HepG2 (cell line): ENCODE results near the gene SLC38A3. TPM values are rescaled to one million over a fixed set of nuclear protein-coding genes. Genes with fewer than 3 reads are reported as not detected.
A peak's percentile ranks its signal among the peaks of the same experiment; 100 is the strongest.

Experiments
- ATAC-seq: fragments of 200-7000 bp; cut with Tn5 transposase; 3 replicates; pipeline ENCODE4 v1.9.1; 2020; ENCODE audit warnings: mild to moderate bottlenecking, moderate library complexity
- BruUV-seq: library from RNA; stranded (reverse); fragments of 400-500 nt; replicated peaks from 2 replicates; lab custom pipeline; 2021; lab: Mats Ljungman, UMichigan
- CTCF ChIA-PET: fragments of 300-600 bp; formaldehyde crosslinking; extraction: SDS; loops from one replicate; lab custom pipeline; 2021; ENCODE audit warnings: low total read pairs, inconsistent platforms, low intra/inter-chr PET ratio; lab: Yijun Ruan, JAX
- POLR2A ChIA-PET: fragments of 350-600 bp; sonication (Branson Sonifier 250); formaldehyde crosslinking; loops from one replicate; lab custom pipeline; 2020; ENCODE audit warnings: antibody characterized with exemption, inconsistent platforms; lab: Yijun Ruan, JAX
- DNase-seq: peaks from one replicate; pipeline ENCODE4 v3.0.0-alpha.2; 2015; ENCODE audit warnings: low spot score
- FAIRE-seq: peaks from 3 replicates; lab custom pipeline; 2011; peaks lifted over from hg19 to GRCh38; lab: Jason Lieb, UNC
- H2AFZ ChIP-seq: one replicate; pipeline ENCODE4 v1.6.1; 2011; ENCODE audit warnings: low read length, inconsistent platforms
- H3K27ac ChIP-seq: fragments of 300-600 bp; 3 replicates; pipeline ENCODE4 v1.8.0; 2011; ENCODE audit warnings: mixed run types, mild to moderate bottlenecking, mixed read lengths, low read length, inconsistent platforms; ENCODE audit not compliant: insufficient read depth; ENCODE audit errors: extremely low read length
- H3K27me3 ChIP-seq, 2 experiments: fragments of 200-600 bp in 1 of 2; 2 replicates in 1 of 2; 3 replicates in 1 of 2; pipeline versions ENCODE4 v1.6.0 to v1.8.0; 2011; ENCODE audit warnings: low read length in 2 of 2, mild to moderate bottlenecking in 2 of 2, moderate library complexity in 2 of 2, inconsistent platforms in 1 of 2; ENCODE audit not compliant: insufficient read depth in 2 of 2, control insufficient read depth in 1 of 2
- H3K36me3 ChIP-seq, 2 experiments: fragments of 200-600 bp in 1 of 2; replicated peaks in 1 of 2; 2 replicates in 1 of 2; 3 replicates in 1 of 2; pipeline versions ENCODE4 v1.5.1 to v1.8.0; 2011; ENCODE audit warnings: low read length in 2 of 2, inconsistent platforms in 1 of 2; ENCODE audit not compliant: insufficient read depth in 2 of 2, control insufficient read depth in 1 of 2
- H3K4me1 ChIP-seq: 2 replicates; pipeline ENCODE4 v1.5.1; 2012; ENCODE audit warnings: low read length, inconsistent platforms; ENCODE audit not compliant: insufficient read depth
- H3K4me2 ChIP-seq: 2 replicates; pipeline ENCODE4 v1.6.0; 2011; ENCODE audit warnings: low read depth, low read length, inconsistent platforms
- H3K4me3 ChIP-seq, 3 experiments: fragments of 200-600 bp in 1 of 3; sonication (generic), shearing (Covaris generic) in 1 of 3; replicated peaks in 1 of 3; 2 replicates each; pipeline ENCODE4 v1.5.1; 2011 to 2016; ENCODE audit warnings: low read length in 3 of 3, inconsistent platforms in 2 of 3, low read depth in 2 of 3, mild to moderate bottlenecking in 2 of 3, control low read depth in 1 of 3, mixed read lengths in 1 of 3; ENCODE audit not compliant: insufficient read depth in 1 of 3
- H3K79me2 ChIP-seq: one replicate; pipeline ENCODE4 v1.6.1; 2011; ENCODE audit warnings: low read length, inconsistent platforms; ENCODE audit not compliant: insufficient read depth
- H3K9ac ChIP-seq: 2 replicates; pipeline ENCODE4 v1.6.0; 2011; ENCODE audit warnings: mild to moderate bottlenecking, low read depth, low read length, inconsistent platforms; ENCODE audit not compliant: insufficient read depth
- H3K9me3 ChIP-seq: 2 replicates; pipeline ENCODE4 v1.5.1; 2012; ENCODE audit warnings: mild to moderate bottlenecking, low read length
- H4K20me1 ChIP-seq: 2 replicates; pipeline ENCODE4 v1.6.0; 2011; ENCODE audit warnings: inconsistent platforms, mild to moderate bottlenecking, low read length, moderate library complexity; ENCODE audit not compliant: insufficient read depth
- CTCF ChIP-seq: sonication (generic); formaldehyde crosslinking; IDR thresholded peaks from 2 replicates; pipeline ENCODE4 v1.5.0; 2020; ENCODE audit warnings: mild to moderate bottlenecking, missing genetic modification reagents, moderate library complexity
- FOXO1 ChIP-seq: sonication (generic); formaldehyde crosslinking; IDR thresholded peaks from 2 replicates; pipeline ENCODE4 v1.4.0; 2020; ENCODE audit warnings: missing genetic modification reagents
- MTF1 ChIP-seq: sonication (generic); formaldehyde crosslinking; IDR thresholded peaks from 2 replicates; pipeline ENCODE4 v1.5.0; 2020; ENCODE audit warnings: missing genetic modification reagents
- NKX3-1 ChIP-seq: sonication (generic); formaldehyde crosslinking; IDR thresholded peaks from 2 replicates; pipeline ENCODE4 v1.5.0; 2020; ENCODE audit warnings: missing genetic modification reagents
- NRL ChIP-seq: sonication (generic); formaldehyde crosslinking; IDR thresholded peaks from 2 replicates; pipeline ENCODE4 v1.5.0; 2020; ENCODE audit warnings: missing genetic modification reagents, mild to moderate bottlenecking, moderate library complexity, borderline replicate concordance
- PITX1 ChIP-seq: sonication (generic); formaldehyde crosslinking; IDR thresholded peaks from 2 replicates; pipeline ENCODE4 v1.5.1; 2020; ENCODE audit warnings: mild to moderate bottlenecking, missing genetic modification reagents
- ZNF180 ChIP-seq: sonication (generic); formaldehyde crosslinking; IDR thresholded peaks from 2 replicates; pipeline ENCODE4 v1.4.0; 2020; ENCODE audit warnings: low read depth, missing genetic modification reagents, borderline replicate concordance
- ZNF329 ChIP-seq: sonication (generic); formaldehyde crosslinking; IDR thresholded peaks from 2 replicates; pipeline ENCODE4 v1.9.0; 2021; ENCODE audit warnings: low read depth, mild to moderate bottlenecking, missing genetic modification reagents
- ZNF549 ChIP-seq: sonication (generic); formaldehyde crosslinking; IDR thresholded peaks from 2 replicates; pipeline ENCODE4 v1.5.0; 2020; ENCODE audit warnings: missing genetic modification reagents
- ZNF570 ChIP-seq: sonication (generic); formaldehyde crosslinking; IDR thresholded peaks from 2 replicates; pipeline ENCODE4 v1.4.0; 2020; ENCODE audit warnings: mild to moderate bottlenecking, missing genetic modification reagents, borderline replicate concordance
- ZNF724P ChIP-seq: sonication (generic); formaldehyde crosslinking; IDR thresholded peaks from 2 replicates; pipeline ENCODE4 v1.8.0; 2022; ENCODE audit warnings: missing genetic modification reagents, borderline replicate concordance
- ZUFSP ChIP-seq: sonication (generic); formaldehyde crosslinking; IDR thresholded peaks from 2 replicates; pipeline ENCODE4 v1.9.0; 2021; ENCODE audit warnings: missing genetic modification reagents, mild to moderate bottlenecking, borderline replicate concordance
- WGBS: methylation state at CpG from one replicate; pipeline ENCODE4 v1.1.6; 2017; ENCODE audit warnings: low lambda C conversion rate; 5-methylcytosine and 5-hydroxymethylcytosine counted together
- in situ Hi-C: cut with HindIII; loops from 2 replicates; pipeline ENCODE4 v1.10.0; 2017; ENCODE audit warnings: low pct_unique_long_range_greater_than_20kb; ENCODE audit not compliant: extremely low pct_ligation_motif_present
- intact Hi-C: fragments of 100-400 bp; cut with micrococcal nuclease; formaldehyde crosslinking; loops from one replicate; pipeline ENCODE4 v1.10.0; 2022; ENCODE audit not compliant: unreplicated experiment
- polyA plus RNA-seq, 8 experiments: library from polyadenylated mRNA; depleted of rRNA in 3 of 8; stranded (reverse) in 7 of 8; unstranded in 1 of 8; fragments of >200 nt; fragmentation: Illumina TruSeq in 4 of 8; extraction: Trizol in 4 of 8; gene quantifications; 2 replicates each; pipeline versions ENCODE4 v1.2.1 to v1.2.3, GENCODE V29; 2011 to 2016; ENCODE audit warnings: low read depth in 4 of 8, missing spikeins in 1 of 8, mixed read lengths in 1 of 8; ENCODE audit not compliant: insufficient read depth in 1 of 8
- total RNA-seq, 5 experiments: library from RNA; depleted of rRNA; stranded (reverse); fragments of >200 nt; fragmentation: Illumina TruSeq; extraction: Trizol; gene quantifications; 2 replicates each; pipeline ENCODE4 v1.2.3, GENCODE V29; 2016; ENCODE audit warnings: low read depth in 1 of 5
- TF ChIP-seq, protein P1 (sequence below): sonication (generic); formaldehyde crosslinking; IDR thresholded peaks from 2 replicates; pipeline ENCODE4 v1.4.0; 2020; ENCODE audit warnings: missing genetic modification reagents

The SLC38A3 gene
- total and polyA plus RNA-seq, 2 of the 13 experiments (the other 11 are each of a cell fraction or from before 2014, with no cell fraction given) = 29.8 to 164 TPM

DNA sequence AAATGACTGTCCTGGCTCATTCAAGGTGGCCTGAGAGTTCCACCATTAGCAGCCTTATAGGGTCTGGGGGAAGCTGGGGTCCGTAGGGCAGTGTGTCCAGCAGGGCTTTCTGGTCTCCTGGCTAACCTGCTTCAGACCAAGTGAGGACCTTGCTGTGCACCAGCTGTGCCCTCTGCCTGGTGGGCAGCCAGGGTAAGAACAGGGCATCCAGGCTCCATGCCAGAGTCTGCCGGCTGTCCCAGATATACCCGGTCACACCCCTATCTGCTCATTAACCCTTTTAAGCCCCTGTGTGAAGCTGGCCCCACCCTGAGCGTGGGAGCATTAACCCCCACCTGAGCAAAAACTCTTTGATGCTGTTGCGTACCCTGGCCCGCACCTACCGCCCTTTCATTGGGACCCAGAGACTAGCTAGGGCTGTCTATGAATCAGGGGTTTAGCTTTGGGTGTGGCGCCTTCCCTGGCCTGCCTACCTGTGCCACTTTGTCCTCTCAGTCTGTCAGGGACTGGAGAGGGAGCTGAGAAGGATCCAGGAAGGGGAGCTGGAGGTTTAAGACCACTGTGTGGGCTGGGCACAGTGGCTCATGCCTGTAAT lies 32.3 kb upstream of the SLC38A3 start (continued):
- TF ChIP-seq ZUFSP (CRISPR knock-in tag) (no peak), FOXO1 (CRISPR knock-in tag) (no peak)
- TF ChIP-seq, all 625 proteins: peak for 3

- Histone ChIP-seq H3K27ac (no peak overlapping the region), H3K9me3 (no peaks in the 10 kb centered on the region), H2AFZ (no peak overlapping the region), H3K4me2 (no peak overlapping the region), H3K4me1 (peaks cover 47% of the 10 kb centered on the region), H3K4me3 (no peak overlapping the region), H3K36me3 (peaks cover 15 to 27% of the 10 kb centered on the region in 2 experiments; a peak in 4 of 5 replicates), H3K27me3 (no peaks in the 10 kb centered on the region), H3K79me2 (no peaks in the 10 kb centered on the region), H4K20me1 (no peaks in the 10 kb centered on the region), H3K9ac (no peak overlapping the region)
- 96% methylated on average over 11 of the region's 29 CpGs for WGBS
- ATAC-seq = no peak
- BruUV-seq = no TSS peak
- CTCF ChIA-PET = no interaction called here
- DNase-seq = no peak
- POLR2A ChIA-PET = interaction anchor here (2.1 kb wide), 1 partner anchor 62 kb away, joined by 6 read pairs; the partner anchor contains the start of gene GNAI2
- intact Hi-C loops (loop anchor here (5.0 kb wide), 1 partner anchor 52 kb away; no protein-coding TSS in a partner anchor), in situ Hi-C loops (no loop called here)
- no peak for FAIRE-seq
- TF ChIP-seq NKX3-1 (CRISPR knock-in tag) (no peak), ZNF570 (no peak), MTF1 (no peak), CTCF (CRISPR knock-in tag) (peak; percentile 33; the same call in 1 of the 2 replicates), PITX1 (CRISPR knock-in tag) (no peak), NRL (no peak), ZNF724P (CRISPR knock-in tag) (no peak), ZNF180 (CRISPR knock-in tag) (no peak), ZNF329 (CRISPR knock-in tag) (no peak), ZNF549 (CRISPR knock-in tag) (no peak)
- TF ChIP-seq, protein P1, sequence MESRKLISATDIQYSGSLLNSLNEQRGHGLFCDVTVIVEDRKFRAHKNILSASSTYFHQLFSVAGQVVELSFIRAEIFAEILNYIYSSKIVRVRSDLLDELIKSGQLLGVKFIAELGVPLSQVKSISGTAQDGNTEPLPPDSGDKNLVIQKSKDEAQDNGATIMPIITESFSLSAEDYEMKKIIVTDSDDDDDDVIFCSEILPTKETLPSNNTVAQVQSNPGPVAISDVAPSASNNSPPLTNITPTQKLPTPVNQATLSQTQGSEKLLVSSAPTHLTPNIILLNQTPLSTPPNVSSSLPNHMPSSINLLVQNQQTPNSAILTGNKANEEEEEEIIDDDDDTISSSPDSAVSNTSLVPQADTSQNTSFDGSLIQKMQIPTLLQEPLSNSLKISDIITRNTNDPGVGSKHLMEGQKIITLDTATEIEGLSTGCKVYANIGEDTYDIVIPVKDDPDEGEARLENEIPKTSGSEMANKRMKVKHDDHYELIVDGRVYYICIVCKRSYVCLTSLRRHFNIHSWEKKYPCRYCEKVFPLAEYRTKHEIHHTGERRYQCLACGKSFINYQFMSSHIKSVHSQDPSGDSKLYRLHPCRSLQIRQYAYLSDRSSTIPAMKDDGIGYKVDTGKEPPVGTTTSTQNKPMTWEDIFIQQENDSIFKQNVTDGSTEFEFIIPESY (CRISPR knock-in tag) = peak; percentile 93
Observed at GRCh38 chr3:50173685-50174516, 31.2 kb upstream of the SLC38A3 start.
